Measurements from ENCODE around the gene ALDH1A1. TPM values are rescaled to one million over a fixed set of nuclear protein-coding genes. Genes with fewer than 3 reads are reported as not detected.

ALDH1A1 gene
- polyA plus RNA-seq, 1 donor (not counting 4 experiments of a cell fraction or from before 2014, with no cell fraction given) = 0.08 TPM

GRCh38 chr9:72914750-72915149 is 38.1 kb downstream of the ALDH1A1 start:
- dilution Hi-C loops (cut with MboI; ENCODE audit: extremely low pct_ligation_motif_present, low sequenced_read_pairs) = no loop called here

GRCh38 chr9:72913382-72914009 is 39.4 kb downstream of the ALDH1A1 start:
- TF ChIP-seq EZH2 (IDR thresholded peaks at IDR 0.05; ENCODE audit: low read length) (no peak), CTCF (optimal IDR thresholded peaks at IDR 0.05 in 1 of 3, IDR thresholded peaks at IDR 0.05 in 1 of 3, conservative IDR thresholded peaks at IDR 0.05 in 1 of 3; ENCODE audit: extremely low read depth in 1 of 3, insufficient read depth in 2 of 3, low read length in 3 of 3) (no peak)
- H3K79me2 ChIP-seq (ENCODE audit: control insufficient read depth, insufficient read depth, low read length) = no peaks in the 10 kb centered on the region
- H3K36me3 ChIP-seq (ENCODE audit: control insufficient read depth in 2 of 2, extremely low read depth in 1 of 2, insufficient read depth in 2 of 2, low read length in 2 of 2) = no peaks in the 10 kb centered on the region
- H3K9me3 ChIP-seq (ENCODE audit: control insufficient read depth, low read depth, low read length) = no peaks in the 10 kb centered on the region
- no peaks in the 10 kb centered on the region for H3K9me1 ChIP-seq (ENCODE audit: control insufficient read depth, extremely low read depth, insufficient read depth, low read length)
- H2AFZ ChIP-seq (ENCODE audit: control insufficient read depth, low read length) = no peak overlapping the region
- H4K20me1 ChIP-seq (ENCODE audit: control insufficient read depth, extremely low read depth, insufficient read depth, low read length) = no peaks in the 10 kb centered on the region
- H3K9ac ChIP-seq (ENCODE audit: control insufficient read depth, extremely low read depth, insufficient read depth, low read length) = no peak overlapping the region
- FAIRE-seq (no peak), DNase-seq (ENCODE audit: low read depth, low spot score) (no peak)
- dilution Hi-C loops (cut with MboI; ENCODE audit: extremely low pct_ligation_motif_present, low sequenced_read_pairs) = no loop called here
- no peak overlapping the region for H3K4me3 ChIP-seq (ENCODE audit: control insufficient read depth in 2 of 3, extremely low read depth in 1 of 3, insufficient read depth in 2 of 3, low read depth in 1 of 3, low read length in 3 of 3)
- no peaks in the 10 kb centered on the region for H3K4me1 ChIP-seq (ENCODE audit: control insufficient read depth, extremely low read depth, insufficient read depth, low read length)
- H3K4me2 ChIP-seq (ENCODE audit: control insufficient read depth, extremely low read depth, insufficient read depth, low read depth, low read length) = no peak overlapping the region
- H3K27me3 ChIP-seq (ENCODE audit: control insufficient read depth, extremely low read depth, insufficient read depth, low read length) = no peaks in the 10 kb centered on the region
- H3K27ac ChIP-seq (ENCODE audit: control insufficient read depth, insufficient read depth, low read length) = no peak overlapping the region

More at GRCh38 chr9:72914750-72915149, 38.1 kb downstream of the ALDH1A1 start:
- Histone ChIP-seq H3K36me3 (ENCODE audit: control insufficient read depth in 2 of 2, extremely low read depth in 1 of 2, insufficient read depth in 2 of 2, low read length in 2 of 2) (no peaks in the 10 kb centered on the region), H3K27me3 (ENCODE audit: control insufficient read depth, extremely low read depth, insufficient read depth, low read length) (no peaks in the 10 kb centered on the region), H3K9me3 (ENCODE audit: control insufficient read depth, low read depth, low read length) (no peaks in the 10 kb centered on the region), H3K27ac (ENCODE audit: control insufficient read depth, insufficient read depth, low read length) (no peak overlapping the region), H3K4me3 (ENCODE audit: control insufficient read depth in 2 of 3, extremely low read depth in 1 of 3, insufficient read depth in 2 of 3, low read depth in 1 of 3, low read length in 3 of 3) (no peak overlapping the region), H3K4me1 (ENCODE audit: control insufficient read depth, extremely low read depth, insufficient read depth, low read length) (no peaks in the 10 kb centered on the region), H4K20me1 (ENCODE audit: control insufficient read depth, extremely low read depth, insufficient read depth, low read length) (no peaks in the 10 kb centered on the region), H3K79me2 (ENCODE audit: control insufficient read depth, insufficient read depth, low read length) (no peaks in the 10 kb centered on the region), H3K9ac (ENCODE audit: control insufficient read depth, extremely low read depth, insufficient read depth, low read length) (no peak overlapping the region), H3K4me2 (ENCODE audit: control insufficient read depth, extremely low read depth, insufficient read depth, low read depth, low read length) (no peak overlapping the region), H3K9me1 (ENCODE audit: control insufficient read depth, extremely low read depth, insufficient read depth, low read length) (no peaks in the 10 kb centered on the region), H2AFZ (ENCODE audit: control insufficient read depth, low read length) (no peak overlapping the region)
- DNase-seq (ENCODE audit: low read depth, low spot score) (no peak), FAIRE-seq (no peak)
- TF ChIP-seq CTCF (optimal IDR thresholded peaks at IDR 0.05 in 1 of 3, IDR thresholded peaks at IDR 0.05 in 1 of 3, conservative IDR thresholded peaks at IDR 0.05 in 1 of 3; ENCODE audit: extremely low read depth in 1 of 3, insufficient read depth in 2 of 3, low read length in 3 of 3) = no peak
- TF ChIP-seq EZH2 (IDR thresholded peaks at IDR 0.05; ENCODE audit: low read length) = no peak
